Endothelial cell of umbilical vein (primary cell): Measurements from ENCODE around the gene TMEM214. TPM values are rescaled to one million over a fixed set of nuclear protein-coding genes. Genes with fewer than 3 reads are reported as not detected.

ENCODE experiments used
- Bru-seq: library from RNA; stranded (reverse); fragments of 400-500 nt; gene quantifications from one replicate; lab custom pipeline; 2021; lab: Mats Ljungman, UMichigan
- BruChase-seq, 2 experiments: library from RNA; stranded (reverse); fragments of 400-500 nt; gene quantifications; one replicate each; lab custom pipeline; 2021; lab: Mats Ljungman, UMichigan
- BruUV-seq: library from RNA; stranded (reverse); fragments of 400-500 nt; replicated peaks from 2 replicates; lab custom pipeline; 2021; lab: Mats Ljungman, UMichigan
- CTCF ChIA-PET: fragments of 300-600, 350-600 bp; sonication (Branson Sonifier 250); formaldehyde crosslinking; loops from one replicate; lab custom pipeline; 2021; ENCODE audit warnings: antibody characterized with exemption, inconsistent platforms; lab: Charles Lee
- POLR2A ChIA-PET: fragments of 300-600, 350-600 bp; sonication (Branson Sonifier 250); formaldehyde crosslinking; loops from one replicate; lab custom pipeline; 2021; ENCODE audit warnings: antibody characterized with exemption, inconsistent platforms; lab: Charles Lee
- DNase-seq: peaks from one replicate; pipeline ENCODE4 v3.0.0-alpha.2; 2011; ENCODE audit warnings: low read depth, low spot score
- FAIRE-seq: peaks from 2 replicates; lab custom pipeline; 2011; peaks lifted over from hg19 to GRCh38; lab: Jason Lieb, UNC
- H2AFZ ChIP-seq: 2 replicates; pipeline ENCODE4 v1.6.0; 2012; ENCODE audit warnings: low read depth, low read length, control low read depth, inconsistent platforms
- H3K27ac ChIP-seq: 2 replicates; pipeline ENCODE4 v1.5.1; 2011; ENCODE audit warnings: low read depth, mild to moderate bottlenecking, control low read depth, low read length, moderate library complexity; ENCODE audit not compliant: insufficient read depth
- H3K27me3 ChIP-seq, 2 experiments: 2 replicates each; pipeline versions ENCODE4 v1.6.0 to v1.6.1; 2011; ENCODE audit warnings: low read length in 2 of 2, mixed read lengths in 1 of 2; ENCODE audit not compliant: control insufficient read depth in 2 of 2, insufficient read depth in 2 of 2
- H3K36me3 ChIP-seq, 2 experiments: 2 replicates in 1 of 2; 3 replicates in 1 of 2; pipeline ENCODE4 v1.5.1; 2011; ENCODE audit warnings: low read length in 2 of 2, mild to moderate bottlenecking in 1 of 2, moderate library complexity in 1 of 2; ENCODE audit not compliant: control insufficient read depth in 2 of 2, insufficient read depth in 2 of 2; ENCODE audit errors: extremely low read depth in 1 of 2
- H3K4me1 ChIP-seq: 3 replicates; pipeline ENCODE4 v1.5.1; 2011; ENCODE audit warnings: mild to moderate bottlenecking, low read length; ENCODE audit not compliant: control insufficient read depth, insufficient read depth; ENCODE audit errors: extremely low read depth
- H3K4me2 ChIP-seq: 2 replicates; pipeline ENCODE4 v1.6.1; 2011; ENCODE audit warnings: low read length, control low read depth, mixed read lengths; ENCODE audit not compliant: insufficient read depth
- H3K4me3 ChIP-seq, 3 experiments: fragments of 200-600 bp in 1 of 3; sonication (generic), shearing (Covaris generic) in 1 of 3; replicated peaks in 1 of 3; 2 replicates each; pipeline ENCODE4 v1.5.1; 2011 to 2016; ENCODE audit warnings: control low read depth in 3 of 3, low read length in 3 of 3, mild to moderate bottlenecking in 2 of 3, inconsistent platforms in 1 of 3, low read depth in 1 of 3, moderate library complexity in 1 of 3; ENCODE audit not compliant: insufficient read depth in 1 of 3
- H3K79me2 ChIP-seq: 2 replicates; pipeline ENCODE4 v1.6.0; 2012; ENCODE audit warnings: low read length, inconsistent platforms; ENCODE audit not compliant: control insufficient read depth, insufficient read depth
- H3K9ac ChIP-seq: replicated peaks from 2 replicates; pipeline ENCODE3; 2011; ENCODE audit warnings: low read length, control low read depth; ENCODE audit not compliant: insufficient read depth; ENCODE audit errors: extremely low read depth
- H3K9me1 ChIP-seq: replicated peaks from 3 replicates; pipeline ENCODE4 v1.6.0; 2011; ENCODE audit warnings: mild to moderate bottlenecking, low read length; ENCODE audit not compliant: control insufficient read depth, insufficient read depth; ENCODE audit errors: extremely low read depth
- H3K9me3 ChIP-seq: replicated peaks from 2 replicates; pipeline ENCODE4 v1.5.1; 2012; ENCODE audit warnings: low read length, inconsistent platforms; ENCODE audit not compliant: control insufficient read depth, insufficient read depth
- H4K20me1 ChIP-seq: replicated peaks from 2 replicates; pipeline ENCODE3; 2011; ENCODE audit warnings: mild to moderate bottlenecking, low read length; ENCODE audit not compliant: control insufficient read depth, insufficient read depth; ENCODE audit errors: extremely low read depth
- CTCF ChIP-seq, 2 donors: IDR thresholded peaks; 1 replicate in 1 of 2; 2 replicates in 1 of 2; pipeline ENCODE4 v1.5.1; 2011; ENCODE audit warnings: low read length in 2 of 2, mild to moderate bottlenecking in 2 of 2, moderate library complexity in 2 of 2, control low read depth in 1 of 2, inconsistent platforms in 1 of 2, low read depth in 1 of 2; ENCODE audit not compliant: insufficient read depth in 1 of 2; ENCODE audit errors: extremely low read depth in 1 of 2
- POLR2A ChIP-seq: IDR thresholded peaks from 2 replicates; pipeline ENCODE4 v1.6.1; 2012; ENCODE audit warnings: low read depth, mild to moderate bottlenecking, control low read depth, low read length
- POLR2AphosphoS5 ChIP-seq: IDR thresholded peaks from 2 replicates; pipeline ENCODE4 v1.6.1; 2012; ENCODE audit warnings: low read depth, mild to moderate bottlenecking, control low read depth, low read length, moderate library complexity; ENCODE audit not compliant: insufficient read depth
- dilution Hi-C: fragments of 300-500 bp; cut with MboI; formaldehyde crosslinking; loops from one replicate; pipeline ENCODE4 v1.15.0; 2019; ENCODE audit warnings: low sequenced_read_pairs; ENCODE audit not compliant: extremely low pct_ligation_motif_present
- intact Hi-C: fragments of 100-400 bp; cut with micrococcal nuclease; formaldehyde crosslinking; loops from one replicate; pipeline ENCODE4 v1.10.0; 2022
- long read RNA-seq: library from polyadenylated mRNA; stranded (forward); transcript quantifications from one replicate; pipeline ENCODE4 v2.0.0, GENCODE V29; 2021
- polyA minus RNA-seq, 3 experiments: library from RNA; depleted of rRNA, polyadenylated mRNA; stranded (reverse); fragments of >200 nt; gene quantifications; 1 replicate in 1 of 3; 2 replicates in 2 of 3; pipeline ENCODE4 v1.2.3, GENCODE V29; 2011
- polyA plus RNA-seq, 4 experiments: library from polyadenylated mRNA; depleted of rRNA in 3 of 4; stranded (reverse) in 3 of 4; unstranded in 1 of 4; fragments of >200 nt; gene quantifications; 2 replicates each; pipeline versions ENCODE4 v1.2.1 to v1.2.3, GENCODE V29; 2011 to 2012; ENCODE audit warnings: missing spikeins in 1 of 4
- total RNA-seq: library from RNA; stranded (reverse); gene quantifications from 2 replicates; pipeline ENCODE4 v1.2.3, GENCODE V29; 2021

Gene TMEM214
- total RNA-seq: 107 and 109 TPM in 2 replicates
- 163 and 187 TPM in 2 replicates for polyA plus RNA-seq
- 91.6 and 94.5 TPM in 2 replicates for polyA plus RNA-seq (2011; cell fraction: cytosol; rRNA removed)
- polyA plus RNA-seq (2011; cell fraction: nucleus; rRNA removed): 250 and 310 TPM in 2 replicates
- polyA plus RNA-seq (2012): 76.9 and 85.2 TPM in 2 replicates
- polyA minus RNA-seq: 228 and 237 TPM in 2 replicates
- 62.8 TPM for polyA minus RNA-seq (2011; cell fraction: cytosol; rRNA and poly(A)+ RNA removed)
- 115 and 152 TPM in 2 replicates for polyA minus RNA-seq (2011; cell fraction: nucleus; rRNA and poly(A)+ RNA removed)
- percentile 81 among the genes with signal in this experiment for Bru-seq, nascent RNA
- percentile 93 among the genes with signal in this experiment for BruChase-seq, experiment 1, labeled RNA remaining after a 6-hour chase
- percentile 89 among the genes with signal in this experiment for BruChase-seq, experiment 2, labeled RNA remaining after a 2-hour chase
- long read RNA-seq, transcript TMEM214-201 (17 exons, 2,990 nt): major isoform, 92 of 212 reads
- long read RNA-seq, partial matches to known transcripts: 90 of 212 reads
- long read RNA-seq, other reads (novel, unspliced or antisense): 27 of 212 reads

GRCh38 chr2:27032495-27033252 lies at the start of gene TMEM214:
Gene TMEM214 (plus strand): TSS chr2:27032965. CDS start chr2:27033016, 51 bp downstream.
- intact Hi-C loops: loop anchor here (1.0 to 2.0 kb wide), 4 partner anchors 18 to 54 kb away; partner anchors contain the start of genes KHK and OST4
- TF ChIP-seq POLR2A (peak; percentile 80), POLR2AphosphoS5 (peak; percentile 93), CTCF (IDR thresholded peaks at IDR 0.05; ENCODE audit: extremely low read depth in 1 of 2, insufficient read depth in 1 of 2, low read depth in 1 of 2, low read length in 2 of 2) (no peak)
- Histone ChIP-seq H3K9me1 (no peaks in the 10 kb centered on the region), H2AFZ (peak within 1 kb of the TSS; percentile 81), H3K9ac (peak within 1 kb of the TSS; percentile 90), H3K36me3 (peaks cover 10 to 28% of the 10 kb centered on the region in 2 experiments), H3K4me3 (peak within 1 kb of the TSS; percentile 76 to 91 (median 79)), H3K79me2 (peaks cover 25% of the 10 kb centered on the region), H3K4me2 (peak within 1 kb of the TSS; percentile 58), H3K27ac (peak within 1 kb of the TSS; percentile 58), H3K9me3 (no peaks in the 10 kb centered on the region), H3K4me1 (peaks cover 13% of the 10 kb centered on the region), H4K20me1 (no peaks in the 10 kb centered on the region), H3K27me3 (no peaks in the 10 kb centered on the region)
- dilution Hi-C loops: no loop called here
- ChIA-PET CTCF (interaction anchor here (0.5 to 7.0 kb wide), 4 partner anchors 15 to 71 kb away, joined by 4 to 30 read pairs (median 10); no protein-coding TSS in a partner anchor), POLR2A (interaction anchor here (1.1 to 1.6 kb wide), 2 partner anchors 13 to 71 kb away, joined by 4 read pairs; no protein-coding TSS in a partner anchor)
- DNase-seq (peak; percentile 87), FAIRE-seq (peak; percentile 88)
- TSS peak; percentile 68 for BruUV-seq
